GM19468 (cell line): ENCODE results near the gene GPC3.

ENCODE experiments used
- ATAC-seq: cut with Tn5 transposase; IDR thresholded peaks from one replicate; pipeline ENCODE4 v1.9.1; 2021; ENCODE audit warnings: mild to moderate bottlenecking, moderate library complexity, moderate number of reproducible peaks; ENCODE audit not compliant: unreplicated experiment; ENCODE audit errors: extremely low read depth

Gene GPC3

DNA sequence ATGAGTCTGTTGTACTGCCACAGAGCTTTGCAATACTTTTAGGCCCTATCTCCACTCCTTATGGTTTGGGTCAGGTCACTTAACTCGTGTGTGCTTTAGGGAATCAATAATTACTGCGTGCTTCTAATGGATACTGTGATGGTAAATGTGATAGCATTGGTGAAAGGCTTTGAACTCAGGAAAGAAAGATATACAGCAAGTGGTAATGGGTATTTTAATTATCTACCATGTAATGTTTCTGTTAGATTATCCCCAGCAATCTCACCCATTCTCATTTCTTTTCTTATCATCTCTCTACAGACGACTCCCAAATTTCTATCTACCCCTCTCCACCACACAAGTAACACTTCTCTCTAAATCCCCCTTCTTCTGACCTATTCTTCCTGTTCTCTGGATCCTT, 128.6 kb downstream of the GPC3 start:
- no peak for ATAC-seq

DNA sequence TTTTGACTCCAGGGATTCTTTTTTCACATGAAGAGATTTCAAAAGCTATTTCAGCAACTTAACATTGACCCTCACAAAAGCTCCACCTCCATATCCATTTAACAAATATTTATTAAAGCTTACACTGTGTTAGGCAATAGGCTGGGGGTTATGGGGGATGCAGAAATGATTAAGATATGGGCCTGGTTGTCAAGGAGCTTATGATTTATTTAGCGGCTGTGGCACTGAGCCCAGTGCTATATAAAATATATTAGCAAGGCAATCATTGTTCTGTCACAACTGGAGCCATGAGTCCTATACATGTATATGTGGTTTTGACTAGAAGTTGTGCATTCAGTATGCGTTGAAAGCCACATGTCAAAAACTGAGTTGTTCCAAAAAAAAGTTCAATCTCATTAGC, 131.1 kb downstream of the GPC3 start:
- no peak for ATAC-seq

DNA sequence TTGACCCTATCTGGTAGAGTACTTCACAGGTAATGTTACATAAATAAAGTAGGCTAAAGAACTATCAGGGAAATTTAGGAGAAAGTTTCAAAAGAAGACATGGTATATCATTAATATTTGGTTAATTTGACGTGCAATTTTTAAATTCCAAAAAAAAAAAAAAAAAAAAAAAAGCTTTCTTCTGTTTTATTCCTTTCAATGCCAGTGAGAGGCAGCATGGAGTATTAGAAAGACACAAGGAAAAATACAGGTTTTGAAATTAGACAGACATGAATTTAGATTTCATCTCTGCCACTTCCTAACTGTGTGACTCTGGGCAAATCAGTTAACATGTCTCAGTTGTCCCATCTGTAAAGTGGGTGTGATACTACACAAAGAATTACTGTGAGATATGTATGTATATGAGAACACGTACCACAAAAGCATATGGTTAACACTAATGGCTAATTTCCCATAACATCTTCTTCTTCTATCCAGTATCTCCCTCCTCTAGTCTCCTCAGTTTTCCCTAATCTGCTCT, 132.5 kb downstream of the GPC3 start:
- no peak for ATAC-seq

DNA sequence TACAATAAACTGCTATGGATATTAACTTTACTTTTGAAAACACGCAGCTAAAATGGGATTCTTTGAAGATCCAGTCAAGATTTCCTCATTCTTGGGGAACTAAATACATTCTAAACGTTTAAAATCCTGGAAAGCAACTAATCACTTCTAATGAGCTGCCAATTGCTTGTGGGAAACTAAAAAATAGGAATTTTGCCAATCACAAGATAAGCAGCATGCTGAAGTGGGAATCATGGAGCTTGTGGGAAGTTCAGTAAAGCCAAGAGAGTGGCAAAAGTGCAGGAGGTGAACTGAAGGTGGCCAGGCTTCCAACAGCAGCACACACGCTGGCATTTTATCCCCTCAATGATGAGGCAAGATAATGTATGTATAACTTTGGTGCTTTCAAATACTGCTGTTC, 133.0 kb downstream of the GPC3 start:
- no peak for ATAC-seq

DNA sequence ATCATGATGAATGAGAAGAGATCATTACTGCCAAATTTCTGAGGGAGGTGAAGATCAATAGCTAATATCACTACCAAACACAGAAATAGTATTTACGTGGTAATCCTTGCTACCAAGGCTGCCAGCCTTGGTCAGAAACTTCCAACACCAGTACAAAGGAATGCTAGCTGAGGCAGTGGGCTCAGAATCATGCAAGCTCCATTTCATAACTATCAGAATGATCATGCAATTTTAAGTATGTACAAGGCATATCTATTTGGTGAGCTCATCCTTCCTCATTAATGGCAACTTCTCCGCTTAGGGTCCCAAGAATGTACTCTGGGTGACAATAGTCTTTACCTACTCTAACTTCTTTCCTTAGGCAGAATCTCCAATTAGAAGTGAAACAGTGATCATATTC, 135.0 kb downstream of the GPC3 start:
- ATAC-seq: no peak

DNA sequence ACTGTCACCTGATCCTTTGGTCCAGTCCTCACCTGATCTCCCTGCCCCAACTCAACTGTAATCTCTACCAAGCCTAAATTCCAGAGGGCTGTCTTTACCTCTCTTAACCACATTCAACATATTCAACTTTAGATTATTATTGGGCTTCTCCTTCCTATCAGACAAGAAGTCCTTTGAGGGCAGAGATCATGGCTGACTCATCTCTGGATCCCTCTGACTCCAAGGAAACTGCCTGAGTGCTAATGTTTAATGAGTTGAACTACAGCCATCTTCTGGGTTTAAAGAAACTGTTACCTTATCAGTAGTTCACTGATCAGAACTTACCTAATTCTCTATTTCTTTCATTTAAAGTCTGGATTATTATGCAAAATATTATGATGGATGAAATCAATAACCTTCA, 135.7 kb downstream of the GPC3 start:
- no peak for ATAC-seq

DNA sequence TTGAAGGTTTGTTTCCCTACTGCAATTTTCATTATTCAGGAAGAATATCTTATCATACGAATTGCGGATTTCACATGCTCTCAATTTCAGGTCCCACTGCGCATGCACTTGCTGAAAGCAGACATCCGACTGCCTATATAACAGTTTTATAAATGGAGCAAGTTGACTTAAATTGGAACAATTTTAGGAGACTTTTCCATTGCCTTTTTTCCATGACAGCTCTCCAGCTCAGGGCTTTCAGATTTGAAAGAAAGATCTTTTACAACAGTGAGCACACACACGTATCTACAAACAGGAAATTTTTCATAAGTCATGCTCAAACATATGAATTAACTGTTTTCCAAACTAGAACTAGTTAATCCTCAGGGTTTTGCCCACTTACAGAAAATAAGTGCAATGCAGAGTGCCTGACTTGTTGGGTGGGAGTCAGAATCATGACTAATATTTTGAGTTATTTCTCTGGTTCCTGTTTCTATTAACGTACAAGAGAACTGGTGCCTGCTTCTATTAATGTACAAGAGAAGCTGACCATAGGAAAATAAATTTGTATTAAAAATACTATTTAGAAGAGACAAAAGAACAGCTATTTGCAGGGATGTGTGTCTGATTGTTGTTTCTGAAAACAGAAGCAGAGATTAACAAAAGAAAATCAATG, 137.9 kb downstream of the GPC3 start:
- no peak for ATAC-seq

DNA sequence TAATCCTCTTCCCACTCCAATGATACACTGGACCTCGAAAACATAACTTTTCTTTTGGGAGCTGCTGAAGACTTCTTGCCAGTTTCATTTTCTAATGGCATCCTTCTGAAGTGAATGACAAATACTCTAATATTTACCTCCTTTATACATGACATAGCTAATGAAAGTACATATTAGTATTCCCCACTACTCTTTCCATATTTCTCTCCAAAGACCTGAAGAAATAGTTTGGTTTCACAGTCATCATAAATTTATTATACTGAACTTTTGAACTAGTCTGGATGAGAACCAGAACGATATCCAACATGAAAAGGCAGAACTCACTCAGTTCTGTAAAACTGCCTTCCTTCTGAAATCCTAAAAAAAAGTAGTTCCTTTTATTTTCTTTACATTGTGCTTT, 139.1 kb downstream of the GPC3 start:
- no peak for ATAC-seq

DNA sequence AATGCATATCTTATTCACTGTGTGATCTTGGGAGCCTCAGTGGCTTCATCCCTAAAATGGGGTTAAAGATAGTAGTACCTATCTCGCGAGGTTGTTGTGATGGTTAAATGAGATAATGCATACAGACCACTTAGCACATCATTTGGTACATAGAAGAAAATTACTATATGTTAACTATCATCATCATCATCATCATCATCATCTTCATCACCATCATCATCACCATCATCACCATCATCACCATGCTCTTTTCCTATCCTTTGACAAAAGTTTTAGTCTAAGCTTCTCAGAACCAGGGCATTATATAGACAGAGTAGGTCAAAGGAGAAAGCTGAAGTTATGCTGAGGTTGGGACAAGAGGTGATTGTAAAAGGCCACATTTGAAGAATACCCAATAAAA, 145.0 kb downstream of the GPC3 start:
- ATAC-seq: no peak

DNA sequence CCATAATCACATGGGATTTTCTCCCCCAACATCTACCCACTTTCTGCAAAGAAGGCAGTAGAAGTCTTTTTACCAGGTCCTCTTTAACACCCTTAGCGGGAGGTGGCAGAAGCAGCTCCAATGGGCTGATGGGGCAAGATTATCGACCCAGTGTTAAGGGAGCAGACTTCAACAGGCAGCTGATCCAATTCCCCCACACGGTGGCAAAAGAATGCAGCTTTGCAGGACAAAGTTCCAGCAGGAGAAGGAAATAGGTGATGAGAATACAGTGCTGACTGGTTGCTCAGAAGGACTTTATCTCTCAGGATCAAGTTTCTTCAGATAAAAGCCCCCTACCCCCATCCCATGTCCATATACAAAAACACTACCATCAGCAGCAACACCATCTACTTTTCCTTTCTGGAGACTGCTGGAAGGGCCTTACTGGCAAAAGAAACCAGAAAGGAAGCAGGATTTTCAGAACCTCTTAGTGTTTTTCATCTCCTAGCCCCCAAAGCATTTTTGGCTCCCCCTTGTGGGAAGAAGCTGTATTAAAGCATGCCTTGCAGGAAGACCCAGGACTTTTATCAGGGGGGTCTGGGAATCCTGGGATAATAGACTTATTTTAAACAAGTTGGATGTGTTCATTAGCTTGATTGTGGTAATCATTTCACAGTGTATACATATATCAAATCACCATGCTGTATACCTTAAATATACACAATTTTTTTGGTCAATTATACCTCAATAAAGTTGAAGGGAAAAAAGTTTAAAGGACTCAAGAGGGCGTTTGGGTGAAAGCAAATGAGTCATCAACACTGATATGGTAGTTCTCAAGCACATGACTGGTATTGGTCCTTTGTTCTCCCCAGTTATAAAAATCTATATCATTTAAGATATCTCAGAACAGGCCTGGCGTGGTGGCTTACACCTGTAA, 146.4 kb downstream of the GPC3 start:
- ATAC-seq: no peak

DNA sequence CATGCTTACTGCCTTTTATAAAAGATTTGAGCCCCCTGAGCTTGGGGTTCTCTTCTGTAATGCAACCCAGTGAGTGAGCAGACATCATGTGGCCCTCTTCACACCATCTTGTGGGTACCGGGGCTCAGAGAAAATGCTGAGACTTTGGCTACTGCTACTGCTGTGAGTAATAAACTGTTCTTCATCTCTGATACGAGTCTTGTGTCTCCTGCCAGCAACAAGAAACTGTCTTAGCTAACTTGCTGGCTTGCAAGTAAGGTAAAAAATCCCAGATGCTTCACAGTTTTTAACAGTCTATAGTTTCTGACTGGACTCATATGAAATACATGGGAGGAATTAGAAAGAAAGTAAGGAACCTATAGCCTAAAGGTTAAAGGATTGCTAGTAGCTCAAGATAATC, 148.3 kb downstream of the GPC3 start:
- no peak for ATAC-seq

DNA sequence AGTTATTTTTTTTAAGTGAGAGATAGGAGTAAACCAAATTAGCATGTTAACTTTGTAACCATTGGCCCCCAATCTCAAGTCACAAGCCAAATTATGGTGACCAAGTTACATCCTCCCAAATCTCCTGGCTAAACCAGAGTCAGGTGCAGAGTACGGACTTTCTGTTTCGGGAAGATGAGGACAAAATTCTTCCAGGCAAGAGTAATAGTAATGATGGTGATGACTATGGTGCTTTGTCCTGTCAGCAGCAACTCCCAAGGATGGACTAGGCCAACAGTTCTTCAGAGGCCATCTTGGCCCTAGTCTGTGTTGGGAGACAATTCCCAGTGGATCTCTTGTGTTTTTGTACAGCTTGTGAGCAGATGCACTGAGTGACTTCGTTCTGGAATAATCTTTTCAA, 148.8 kb downstream of the GPC3 start:
- ATAC-seq: no peak

DNA sequence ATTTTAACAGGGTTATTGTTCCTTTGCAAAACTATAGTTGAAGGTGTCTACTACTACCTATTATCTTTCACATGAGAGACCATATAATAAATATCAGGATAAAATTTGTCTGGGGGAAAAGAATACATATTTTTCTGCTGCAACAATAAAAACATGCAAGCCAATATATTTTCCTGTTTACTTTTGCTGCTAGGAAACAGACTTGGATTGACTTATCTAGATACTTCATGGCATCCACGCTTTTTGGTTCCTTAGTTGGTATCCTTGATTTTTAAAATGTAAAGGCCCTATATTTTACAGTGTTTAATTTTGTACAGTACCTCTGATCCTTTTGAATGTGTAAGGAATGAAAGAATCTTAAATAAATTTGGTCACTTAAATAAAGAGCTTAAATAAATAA, 150.6 kb downstream of the GPC3 start:
- ATAC-seq: no peak

DNA sequence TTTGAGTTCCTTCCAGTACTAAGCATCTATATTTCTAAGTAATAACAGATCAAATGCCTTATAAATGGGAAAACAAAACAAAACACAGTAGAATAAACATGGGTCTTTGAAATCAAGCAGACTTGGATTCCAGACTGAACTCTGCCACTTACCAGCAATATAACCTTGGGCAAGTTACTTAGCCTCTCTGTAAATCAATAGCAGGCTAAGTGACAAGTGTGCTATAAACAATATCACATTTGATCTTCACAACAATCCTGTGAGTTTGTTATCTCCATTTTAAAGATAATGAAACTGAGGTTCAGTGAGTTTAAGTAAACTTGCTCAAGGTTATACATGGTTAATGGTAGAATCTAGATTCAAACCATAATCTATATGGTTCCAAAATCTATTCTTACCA, 165.8 kb downstream of the GPC3 start:
- no peak for ATAC-seq

DNA sequence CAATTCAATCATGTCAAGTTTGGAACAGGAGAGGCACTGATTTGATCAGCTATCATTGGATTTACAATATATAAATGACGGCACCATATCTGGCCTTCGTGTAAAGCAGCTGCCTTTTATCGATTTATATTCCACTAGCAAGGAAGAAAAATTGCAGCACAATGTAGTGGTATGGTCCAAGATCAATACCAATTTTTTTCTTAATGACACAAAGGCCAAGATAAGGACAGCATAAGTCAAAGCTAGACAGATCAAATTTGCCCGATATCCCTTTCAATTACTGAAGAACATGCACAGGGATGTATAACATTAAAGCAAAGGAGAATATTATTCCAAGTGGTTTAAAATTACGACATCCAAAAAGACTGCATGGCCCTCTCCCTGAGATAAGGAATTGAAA, 167.4 kb downstream of the GPC3 start:
- ATAC-seq: no peak

DNA sequence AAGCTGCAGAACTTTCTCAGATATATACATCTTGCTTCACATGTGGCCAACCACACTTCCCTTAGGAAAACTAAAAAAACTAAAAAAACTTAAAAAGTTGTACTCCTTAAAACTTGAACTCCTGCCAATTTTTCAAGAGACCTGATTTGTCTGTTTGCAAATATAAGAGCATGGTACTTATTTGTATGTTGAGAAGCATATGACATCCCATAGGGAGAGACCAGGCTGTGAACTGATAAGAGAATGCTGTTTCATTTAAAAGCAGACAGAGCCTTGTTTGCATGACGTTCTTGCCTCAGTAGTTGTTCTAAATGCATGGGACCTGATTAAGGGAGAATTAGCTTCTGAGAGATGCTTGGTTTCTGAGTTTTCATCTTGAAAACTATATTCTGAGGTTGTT, 169.9 kb downstream of the GPC3 start:
- no peak for ATAC-seq

DNA sequence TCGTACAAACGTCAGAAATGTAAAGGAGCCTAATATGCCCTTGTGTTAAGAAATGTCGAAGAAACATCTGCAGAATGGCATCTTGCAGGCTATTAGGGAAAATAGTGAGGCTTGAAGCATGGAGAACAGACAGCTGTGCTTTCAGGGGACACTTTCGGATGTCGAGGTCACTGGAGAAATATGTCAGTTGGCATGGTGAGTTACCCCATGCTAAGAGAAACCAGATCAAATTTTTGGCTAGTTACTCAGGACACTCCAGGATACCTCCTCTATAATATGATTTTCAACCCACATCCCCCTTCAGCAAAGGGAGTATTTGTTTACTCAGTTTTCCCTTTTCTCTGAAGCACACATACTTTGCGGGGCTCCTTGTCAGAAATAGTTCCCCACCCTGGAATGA, 171.4 kb downstream of the GPC3 start:
- ATAC-seq: no peak

DNA sequence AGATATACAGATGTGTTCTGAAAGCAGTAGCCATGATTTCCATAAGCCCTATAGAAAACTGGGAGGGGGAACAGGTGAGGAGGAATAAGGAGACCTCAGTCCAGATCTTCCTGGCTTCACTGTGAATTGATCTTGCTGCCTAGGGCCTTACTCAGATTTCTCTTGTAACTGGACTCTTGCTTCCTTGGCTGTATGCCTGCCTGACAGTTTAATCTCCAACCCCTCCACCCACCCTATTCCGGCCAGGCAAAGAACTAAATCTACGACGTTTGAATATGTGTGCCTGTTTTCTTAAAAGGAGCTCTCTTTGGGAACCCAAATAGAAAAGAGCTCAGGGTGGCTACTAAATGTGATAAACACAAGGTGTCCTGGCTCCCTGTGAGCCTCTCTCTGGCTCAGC, 173.0 kb downstream of the GPC3 start:
- no peak for ATAC-seq

DNA sequence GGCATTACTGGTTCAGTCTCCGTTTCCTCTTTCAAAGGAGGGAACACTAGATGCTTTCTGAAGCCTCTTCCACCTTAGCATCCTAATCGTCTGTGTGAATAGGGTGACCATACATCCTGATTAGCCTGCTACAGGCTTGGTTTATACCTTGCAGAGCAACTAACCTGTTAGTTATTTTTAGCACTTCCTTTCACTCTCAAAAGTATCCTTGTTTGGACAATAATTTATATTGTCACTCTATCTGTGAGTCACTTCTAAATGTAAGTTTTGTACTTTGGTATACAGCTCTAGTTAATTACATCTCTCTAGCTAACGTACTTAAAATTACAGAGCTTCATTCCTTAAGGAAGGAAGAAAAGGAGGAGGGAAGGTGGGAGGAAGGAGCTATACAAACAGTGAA, 174.5 kb downstream of the GPC3 start:
- no peak for ATAC-seq

DNA sequence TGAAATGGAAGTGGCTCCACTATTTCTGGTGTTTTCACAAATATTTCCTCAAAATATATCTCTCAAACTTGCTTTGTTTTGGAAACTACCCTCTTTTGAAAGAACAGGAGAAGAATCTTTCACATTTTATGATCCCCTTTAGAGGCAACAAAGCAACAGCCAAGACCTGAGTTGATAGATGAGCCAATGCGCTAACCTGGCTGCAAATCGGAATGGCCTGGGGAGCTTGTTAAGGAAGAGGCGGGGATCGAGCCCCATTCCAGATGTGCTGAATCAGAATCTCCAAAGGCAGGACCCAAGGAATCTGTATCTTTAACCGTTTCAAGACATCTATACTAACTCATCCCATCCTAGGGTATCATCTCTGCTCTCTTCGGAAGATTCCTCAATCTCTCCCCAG, 181.3 kb downstream of the GPC3 start:
- ATAC-seq: no peak

DNA sequence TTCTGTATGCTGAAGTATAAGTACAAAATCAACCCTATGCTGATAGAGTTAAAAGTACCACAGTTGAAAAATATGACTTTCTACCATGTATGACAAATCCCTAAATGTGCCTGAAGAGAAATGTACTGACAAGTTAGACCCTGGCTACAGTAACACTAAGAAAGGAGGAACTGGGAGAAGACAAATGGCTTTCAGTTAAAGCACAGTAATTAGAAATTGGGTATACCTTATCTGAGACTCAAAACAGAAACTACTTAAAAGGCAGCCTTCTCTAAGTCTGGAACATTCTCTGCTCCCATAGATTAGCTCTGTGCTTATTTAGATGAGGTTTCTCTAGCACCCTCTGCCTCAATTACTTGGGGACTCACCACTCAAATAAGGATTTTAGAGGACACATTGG, 189.1 kb downstream of the GPC3 start:
- ATAC-seq: no peak

DNA sequence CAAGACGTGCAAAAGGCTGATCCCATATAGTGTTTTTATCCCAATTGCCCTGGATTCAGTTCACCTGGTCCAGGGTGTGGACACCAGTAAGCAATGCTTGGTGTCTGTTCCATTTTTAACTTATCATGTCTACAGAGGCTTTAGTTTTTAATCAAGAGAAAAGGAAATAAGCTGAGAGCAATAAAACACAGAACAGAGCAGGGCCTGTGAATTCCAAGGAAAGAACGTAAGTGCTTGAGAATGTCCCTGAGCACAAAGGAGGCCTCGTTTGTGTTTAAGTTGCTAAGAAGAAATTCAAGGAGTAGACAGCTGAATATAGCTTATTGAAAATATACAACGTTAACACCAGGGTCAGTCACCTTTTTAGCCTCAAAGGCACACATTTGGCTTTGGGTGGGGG, 191.3 kb downstream of the GPC3 start:
- no peak for ATAC-seq
